Measurements from ENCODE around the gene MARCHF11. TPM values are rescaled to one million over a fixed set of nuclear protein-coding genes. Genes with fewer than 3 reads are reported as not detected.

The MARCHF11 gene
- total and polyA plus RNA-seq, 9 donors = 0.24 to 0.27 (median 0.25) TPM; not detected in 5

- Histone ChIP-seq H3K27me3 (no peaks in the 10 kb centered on the region), H3K4me1 (ENCODE audit: insufficient read depth) (no peaks in the 10 kb centered on the region), H3K36me3 (no peaks in the 10 kb centered on the region), H3K27ac (no peak overlapping the region), H3K9me3 (no peaks in the 10 kb centered on the region), H3K4me3 (no peak overlapping the region)
- no peak for DNase-seq
- intact Hi-C loops (cut with DNase I) = no loop called here
- 61 to 75% (median 62%) methylated on average over 2 of the region's 2 CpGs for WGBS, 3 donors
- TF ChIP-seq EP300 (IDR thresholded peaks at IDR 0.05) = no peak
- no peak for TF ChIP-seq CTCF (IDR thresholded peaks at IDR 0.05)
- no peak for TF ChIP-seq POLR2A (IDR thresholded peaks at IDR 0.05)
Observed at GRCh38 chr5:16159636-16160035, 20.0 kb downstream of the MARCHF11 start.

- Histone ChIP-seq H3K36me3 (no peaks in the 10 kb centered on the region), H3K27ac (no peak overlapping the region), H3K4me3 (no peak overlapping the region), H3K4me1 (ENCODE audit: insufficient read depth) (no peaks in the 10 kb centered on the region), H3K27me3 (no peaks in the 10 kb centered on the region), H3K9me3 (no peaks in the 10 kb centered on the region)
- DNase-seq = no peak
- TF ChIP-seq POLR2A (IDR thresholded peaks at IDR 0.05) (no peak), CTCF (IDR thresholded peaks at IDR 0.05) (no peak), EP300 (IDR thresholded peaks at IDR 0.05) (no peak)
- intact Hi-C loops (cut with DNase I) = no loop called here
- WGBS, 3 donors = 68 to 83% (median 74%) methylated on average over 1 of the region's 1 CpG
Observed at GRCh38 chr5:16156152-16156551, 23.4 kb downstream of the MARCHF11 start.

GRCh38 chr5:16152601-16153568 lies 26.7 kb downstream of the MARCHF11 start:
- H3K4me3 ChIP-seq = no peak overlapping the region
- H3K4me1 ChIP-seq (ENCODE audit: insufficient read depth) = no peaks in the 10 kb centered on the region
- H3K27ac ChIP-seq = no peak overlapping the region
- intact Hi-C loops (cut with DNase I) = no loop called here
- no peaks in the 10 kb centered on the region for H3K27me3 ChIP-seq
- no peak for TF ChIP-seq EP300 (IDR thresholded peaks at IDR 0.05)
- no peak for TF ChIP-seq POLR2A (IDR thresholded peaks at IDR 0.05)
- TF ChIP-seq CTCF (IDR thresholded peaks at IDR 0.05) = no peak
- no peaks in the 10 kb centered on the region for H3K36me3 ChIP-seq
- 61 to 67% (median 64%) methylated on average over 3 of the region's 3 CpGs for WGBS, 3 donors
- H3K9me3 ChIP-seq = no peaks in the 10 kb centered on the region
- DNase-seq = no peak

GRCh38 chr5:16149621-16150020 lies 30.0 kb downstream of the MARCHF11 start:
- DNase-seq = no peak
- no peak overlapping the region for H3K27ac ChIP-seq
- no peaks in the 10 kb centered on the region for H3K27me3 ChIP-seq
- H3K4me1 ChIP-seq (ENCODE audit: insufficient read depth) = no peaks in the 10 kb centered on the region
- WGBS, 3 donors = 84 to 92% (median 87%) methylated on average over 3 of the region's 3 CpGs
- intact Hi-C loops (cut with DNase I) = no loop called here
- H3K4me3 ChIP-seq = no peak overlapping the region
- no peaks in the 10 kb centered on the region for H3K9me3 ChIP-seq
- no peaks in the 10 kb centered on the region for H3K36me3 ChIP-seq
- TF ChIP-seq EP300 (IDR thresholded peaks at IDR 0.05) (no peak), POLR2A (IDR thresholded peaks at IDR 0.05) (no peak), CTCF (IDR thresholded peaks at IDR 0.05) (no peak)

Measured in ovary (tissue), 9 donors.